ENCODE data around the gene WDR86.

The WDR86 gene

DNA sequence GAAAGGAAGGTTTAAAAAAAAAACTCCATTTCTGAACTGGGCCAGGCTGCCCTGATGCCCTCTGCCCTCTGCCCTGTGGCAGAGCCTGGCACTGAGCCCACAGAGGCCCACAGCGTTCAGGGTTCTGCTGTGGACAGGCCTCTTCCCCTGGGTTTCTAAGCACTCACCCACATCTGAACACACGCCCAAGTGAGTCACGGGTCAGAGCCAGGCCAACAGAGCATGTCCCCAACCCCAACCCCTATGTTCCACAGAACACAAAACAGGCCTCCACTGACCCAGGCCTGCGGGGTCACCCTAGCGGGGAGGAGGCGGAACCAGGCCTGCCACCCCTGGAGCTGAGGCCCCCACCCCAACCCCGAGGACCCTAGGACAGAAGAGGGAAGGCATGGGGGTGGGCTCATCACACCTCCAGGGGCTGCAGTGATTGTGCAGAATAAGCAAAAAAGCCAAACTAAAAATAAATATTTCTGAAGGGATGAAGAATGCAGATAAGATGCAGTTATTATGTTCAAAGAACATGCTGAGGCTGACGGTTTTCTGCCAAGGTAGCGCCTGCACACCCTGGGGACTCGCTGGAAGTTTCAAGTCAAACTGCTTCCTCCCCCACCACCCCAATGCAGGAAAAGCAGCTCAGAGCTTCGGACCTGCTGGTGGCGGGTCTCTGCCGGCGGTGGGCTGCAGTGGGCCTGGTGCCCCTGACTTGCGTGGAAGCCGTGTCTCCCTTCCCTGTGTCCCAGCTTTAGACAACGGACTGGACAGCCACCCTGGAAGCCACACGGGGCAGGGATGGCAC lies 5.4 kb downstream of the WDR86 start:
- Histone ChIP-seq H3K9ac (ENCODE audit: low read depth, low read length) (no peak overlapping the region), H3K36me3 (ENCODE audit: insufficient read depth, low read length) (no peaks in the 10 kb centered on the region; the same call in 1 of the 2 replicates), H3K27me3 (ENCODE audit: insufficient read depth, low read length) (peaks cover 11% of the 10 kb centered on the region), H3K27ac (ENCODE audit: low read depth, low read length) (no peak overlapping the region), H3K9me3 (ENCODE audit: insufficient read depth, low read depth, low read length) (no peaks in the 10 kb centered on the region), H3K4me3 (ENCODE audit: low read length) (no peak overlapping the region), H3K4me1 (ENCODE audit: insufficient read depth, low read length) (no peaks in the 10 kb centered on the region)
- WGBS, result 91% methylated on average over 18 of the region's 18 CpGs

DNA sequence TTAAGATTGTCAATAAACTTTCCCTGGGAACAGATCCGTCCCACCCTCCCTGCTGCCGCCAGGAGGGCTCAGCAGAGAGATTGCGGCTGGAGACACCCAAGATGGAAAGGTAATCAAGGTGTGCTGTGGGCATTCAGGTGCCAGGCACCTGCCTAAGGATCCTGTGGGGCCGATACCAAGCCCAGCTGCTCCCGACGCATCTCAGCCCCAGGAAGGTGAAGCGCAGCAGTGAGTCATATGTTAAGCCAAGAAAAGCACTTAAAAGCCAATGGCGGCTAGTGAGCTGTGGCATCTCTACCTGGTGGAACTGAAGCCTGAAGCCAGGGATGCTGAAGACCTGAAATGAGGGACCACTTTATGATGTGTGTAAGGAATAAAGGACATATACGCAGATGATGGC lies 6.1 kb downstream of the WDR86 start:
- H3K27me3 ChIP-seq (ENCODE audit: insufficient read depth, low read length), result peaks cover 5% of the 10 kb centered on the region; the same call in 1 of the 2 replicates
- H3K27ac ChIP-seq (ENCODE audit: low read depth, low read length), result no peak overlapping the region
- no peaks in the 10 kb centered on the region for H3K9me3 ChIP-seq (ENCODE audit: insufficient read depth, low read depth, low read length)
- WGBS, result 88% methylated on average over 9 of the region's 9 CpGs
- no peaks in the 10 kb centered on the region; the same call in 1 of the 2 replicates for H3K36me3 ChIP-seq (ENCODE audit: insufficient read depth, low read length)
- no peak overlapping the region for H3K9ac ChIP-seq (ENCODE audit: low read depth, low read length)
- H3K4me1 ChIP-seq (ENCODE audit: insufficient read depth, low read length), result no peaks in the 10 kb centered on the region
- H3K4me3 ChIP-seq (ENCODE audit: low read length), result no peak overlapping the region

DNA sequence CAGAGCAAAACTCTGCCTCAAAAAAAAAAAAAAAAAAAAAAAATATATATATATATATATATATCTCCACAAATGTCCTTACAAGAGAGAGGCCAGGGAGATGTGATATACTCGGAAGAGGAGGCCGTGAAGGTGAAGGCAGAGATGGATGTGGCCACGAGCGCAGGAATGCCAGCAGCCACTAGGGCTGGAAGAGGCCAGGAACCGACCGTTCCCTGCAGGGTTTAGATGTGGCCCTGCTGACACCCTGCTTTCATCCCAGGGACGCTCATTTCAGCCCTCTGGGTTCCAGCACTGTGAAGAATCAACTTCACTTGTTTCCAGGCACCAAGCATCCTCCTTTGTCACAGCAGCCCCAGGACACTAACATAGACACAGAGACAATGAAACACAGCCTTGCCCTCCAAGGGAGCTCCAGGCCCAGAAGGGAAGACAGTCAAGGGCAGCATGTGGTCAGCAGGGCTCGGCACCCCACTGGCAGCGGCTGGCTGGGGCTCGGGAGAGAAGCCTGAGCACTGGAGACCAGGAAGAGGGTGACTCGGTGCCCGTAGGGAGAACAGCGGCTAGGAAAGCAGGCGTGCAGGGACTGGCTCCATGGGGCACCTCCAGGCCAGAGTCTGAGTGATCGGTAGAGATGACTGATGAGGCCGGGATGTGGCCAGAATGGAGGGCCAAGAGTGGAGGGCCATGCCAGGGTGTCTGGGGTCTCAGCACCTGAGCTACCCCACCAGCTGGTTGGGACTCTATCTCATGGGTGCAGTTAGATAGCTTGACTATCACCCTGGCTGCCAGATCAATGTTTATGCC lies 7.6 kb downstream of the WDR86 start:
- no peaks in the 10 kb centered on the region for H3K27me3 ChIP-seq (ENCODE audit: insufficient read depth, low read length)
- no peaks in the 10 kb centered on the region for H3K4me1 ChIP-seq (ENCODE audit: insufficient read depth, low read length)
- H3K9me3 ChIP-seq (ENCODE audit: insufficient read depth, low read depth, low read length), result no peaks in the 10 kb centered on the region
- H3K27ac ChIP-seq (ENCODE audit: low read depth, low read length), result no peak overlapping the region
- peaks cover 8% of the 10 kb centered on the region; the same call in 1 of the 2 replicates for H3K36me3 ChIP-seq (ENCODE audit: insufficient read depth, low read length)
- H3K9ac ChIP-seq (ENCODE audit: low read depth, low read length), result no peak overlapping the region
- 86% methylated on average over 16 of the region's 16 CpGs for WGBS
- H3K4me3 ChIP-seq (ENCODE audit: low read length), result no peak overlapping the region

DNA sequence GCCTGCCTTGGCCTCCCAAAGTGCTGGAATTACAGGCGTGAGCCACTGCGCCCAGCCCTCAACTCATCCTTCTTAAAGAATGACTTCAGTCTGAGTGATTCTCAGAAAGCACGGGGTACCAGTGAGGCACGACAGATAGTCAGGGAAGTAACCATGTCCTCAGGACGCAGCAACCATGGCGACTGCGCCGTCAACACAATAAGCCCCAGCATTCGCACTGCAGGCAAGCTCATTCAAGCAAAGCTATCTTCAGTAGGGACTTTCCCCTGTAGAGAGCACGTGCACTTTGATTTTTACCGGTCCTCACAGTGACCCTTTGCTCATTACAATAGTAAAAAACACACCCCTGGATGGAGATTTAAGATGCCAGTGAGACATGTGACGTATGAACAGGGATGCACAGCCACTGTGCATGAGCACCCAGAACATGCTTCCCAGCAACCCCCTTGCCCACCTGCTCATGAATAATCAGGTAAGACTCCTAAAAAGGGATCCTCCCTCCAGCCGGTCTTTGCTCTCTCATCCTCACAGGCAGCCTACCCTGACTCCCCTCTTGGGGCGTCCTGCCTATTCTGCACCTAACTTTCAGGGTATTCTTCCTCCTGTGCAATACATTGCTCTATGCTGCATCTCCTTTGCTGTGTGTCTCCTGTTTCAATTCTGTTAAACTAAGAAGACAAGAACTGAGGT lies 9.1 kb downstream of the WDR86 start:
- Histone ChIP-seq H3K9ac (ENCODE audit: low read depth, low read length) (no peak overlapping the region), H3K4me1 (ENCODE audit: insufficient read depth, low read length) (no peaks in the 10 kb centered on the region), H3K27ac (ENCODE audit: low read depth, low read length) (no peak overlapping the region), H3K36me3 (ENCODE audit: insufficient read depth, low read length) (peaks cover 8% of the 10 kb centered on the region; the same call in 1 of the 2 replicates), H3K4me3 (ENCODE audit: low read length) (no peak overlapping the region), H3K27me3 (ENCODE audit: insufficient read depth, low read length) (no peaks in the 10 kb centered on the region), H3K9me3 (ENCODE audit: insufficient read depth, low read depth, low read length) (no peaks in the 10 kb centered on the region)
- WGBS, result 80% methylated on average over 14 of the region's 14 CpGs

DNA sequence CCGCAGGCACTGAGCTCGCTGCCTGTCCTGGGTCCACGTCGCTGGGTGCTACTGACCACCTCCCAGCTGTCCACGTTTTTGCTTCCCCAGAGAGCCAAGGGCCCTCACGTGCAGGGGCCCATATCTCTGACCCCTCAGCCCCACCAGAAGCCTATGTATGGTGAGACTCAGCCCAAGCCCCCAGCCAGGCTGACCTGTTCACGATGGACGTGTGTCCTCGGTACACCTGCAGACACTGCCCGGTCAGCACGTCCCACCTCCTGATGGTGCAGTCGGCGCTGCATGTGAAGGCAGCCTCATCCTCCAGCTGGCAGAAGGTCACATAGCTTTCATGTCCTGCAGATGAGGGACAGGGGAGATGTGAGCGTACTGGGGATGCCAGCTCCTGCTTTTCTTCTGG lies 9.9 kb downstream of the WDR86 start:
- Histone ChIP-seq H3K4me1 (ENCODE audit: insufficient read depth, low read length) (0 out of 2 replicates have a peak, but pooled peaks cover 5% of the 10 kb centered on the region), H3K9me3 (ENCODE audit: insufficient read depth, low read depth, low read length) (no peaks in the 10 kb centered on the region), H3K27me3 (ENCODE audit: insufficient read depth, low read length) (no peaks in the 10 kb centered on the region), H3K36me3 (ENCODE audit: insufficient read depth, low read length) (peaks cover 8% of the 10 kb centered on the region; the same call in 1 of the 2 replicates), H3K9ac (ENCODE audit: low read depth, low read length) (no peak overlapping the region), H3K27ac (ENCODE audit: low read depth, low read length) (no peak overlapping the region), H3K4me3 (ENCODE audit: low read length) (no peak overlapping the region)
- 93% methylated on average over 14 of the region's 14 CpGs for WGBS

DNA sequence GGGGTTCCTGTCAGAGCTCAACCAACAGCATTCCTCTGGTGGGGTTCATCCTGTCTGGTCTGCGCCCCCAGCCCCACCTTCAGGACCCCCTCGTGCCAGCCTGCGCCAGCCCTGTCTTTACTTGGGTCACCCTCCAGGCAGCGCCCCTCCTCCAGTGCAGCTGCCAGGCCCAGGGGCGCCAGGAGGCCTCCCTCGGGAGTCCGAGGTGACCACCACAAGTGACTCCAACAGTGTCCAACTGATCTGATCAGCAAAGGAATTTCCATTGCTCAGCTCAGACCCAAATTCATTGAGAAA lies 10.6 kb downstream of the WDR86 start:
- no peak overlapping the region for H3K27ac ChIP-seq (ENCODE audit: low read depth, low read length)
- H3K9me3 ChIP-seq (ENCODE audit: insufficient read depth, low read depth, low read length), result no peaks in the 10 kb centered on the region

DNA sequence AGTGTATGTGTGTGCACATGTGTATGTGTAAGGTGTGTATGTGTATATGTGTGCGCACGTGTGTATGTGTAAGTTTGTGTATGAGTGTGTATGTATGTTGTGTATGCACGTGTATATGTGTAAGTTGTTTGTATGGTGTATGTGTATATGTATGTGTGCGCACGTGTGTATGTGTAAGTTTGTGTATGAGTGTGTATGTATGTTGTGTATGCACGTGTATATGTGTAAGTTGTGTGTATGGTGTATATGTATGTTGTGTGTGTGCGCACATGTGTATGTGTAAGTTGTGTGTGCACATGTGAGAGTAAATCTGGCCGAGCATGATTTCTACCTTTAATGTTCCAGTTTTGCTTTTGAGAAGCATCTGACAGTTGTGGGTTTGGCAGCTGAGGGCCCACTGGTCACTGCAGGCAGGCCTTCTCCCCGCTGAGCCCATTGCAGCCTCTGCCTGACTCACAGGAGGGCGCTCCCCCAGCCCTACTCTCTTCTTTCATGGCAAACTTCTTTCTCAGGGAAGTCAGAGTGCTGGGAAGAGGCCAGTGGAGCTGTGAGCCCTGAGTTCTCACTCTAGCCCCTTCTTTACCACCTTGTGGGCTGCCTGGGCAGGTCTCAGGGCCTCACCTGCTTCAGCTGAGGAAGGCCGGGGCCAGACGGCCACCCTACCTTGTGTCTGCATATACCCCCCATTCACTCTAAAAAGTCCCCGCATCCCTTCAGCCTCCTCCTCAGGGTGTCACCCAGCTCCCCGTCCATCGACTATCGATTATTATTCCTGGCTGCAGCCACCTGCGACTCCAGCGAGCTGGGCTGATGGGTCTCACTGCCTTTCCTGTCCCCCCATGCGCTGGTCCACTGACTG lies 11.2 kb downstream of the WDR86 start:
- Histone ChIP-seq H3K9me3 (ENCODE audit: insufficient read depth, low read depth, low read length) (no peaks in the 10 kb centered on the region), H3K27ac (ENCODE audit: low read depth, low read length) (no peak overlapping the region), H3K4me3 (ENCODE audit: low read length) (no peak overlapping the region), H3K36me3 (ENCODE audit: insufficient read depth, low read length) (peaks cover 8% of the 10 kb centered on the region; the same call in 1 of the 2 replicates), H3K27me3 (ENCODE audit: insufficient read depth, low read length) (no peaks in the 10 kb centered on the region), H3K9ac (ENCODE audit: low read depth, low read length) (no peak overlapping the region), H3K4me1 (ENCODE audit: insufficient read depth, low read length) (0 out of 2 replicates have a peak, but pooled peaks cover 7% of the 10 kb centered on the region)
- WGBS, result 89% methylated on average over 19 of the region's 19 CpGs

More for the DNA sequence above, 10.6 kb downstream of the WDR86 start:
- no peaks in the 10 kb centered on the region for H3K27me3 ChIP-seq (ENCODE audit: insufficient read depth, low read length)
- 96% methylated on average over 7 of the region's 7 CpGs for WGBS
- H3K4me3 ChIP-seq (ENCODE audit: low read length), result no peak overlapping the region
- 0 out of 2 replicates have a peak, but pooled peaks cover 7% of the 10 kb centered on the region for H3K4me1 ChIP-seq (ENCODE audit: insufficient read depth, low read length)
- no peak overlapping the region for H3K9ac ChIP-seq (ENCODE audit: low read depth, low read length)
- H3K36me3 ChIP-seq (ENCODE audit: insufficient read depth, low read length), result peaks cover 8% of the 10 kb centered on the region; the same call in 1 of the 2 replicates

DNA sequence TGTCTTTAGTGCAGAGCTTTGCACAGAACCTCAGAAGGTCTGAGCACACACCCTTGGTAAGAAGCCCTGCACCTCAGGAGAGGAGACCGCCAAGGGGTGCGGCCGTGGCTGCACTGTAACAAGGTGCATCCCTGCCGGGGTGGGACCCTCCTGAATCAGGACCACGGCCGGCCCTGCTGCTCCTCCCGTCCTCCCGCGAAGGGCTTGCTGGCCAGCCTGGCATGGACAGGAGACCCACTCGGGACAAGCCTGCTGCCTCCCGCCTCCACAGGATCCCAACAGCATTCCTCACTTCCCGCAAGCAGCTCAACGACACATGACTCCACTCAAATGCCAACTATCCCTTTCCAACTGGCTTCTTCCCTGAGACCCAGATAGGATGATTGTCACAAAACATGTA lies 12.8 kb downstream of the WDR86 start:
- H3K4me1 ChIP-seq (ENCODE audit: insufficient read depth, low read length), result 0 out of 2 replicates have a peak, but pooled peaks cover 7% of the 10 kb centered on the region
- 90% methylated on average over 13 of the region's 13 CpGs for WGBS
- no peaks in the 10 kb centered on the region for H3K27me3 ChIP-seq (ENCODE audit: insufficient read depth, low read length)
- H3K36me3 ChIP-seq (ENCODE audit: insufficient read depth, low read length), result peaks cover 8% of the 10 kb centered on the region; the same call in 1 of the 2 replicates
- H3K9me3 ChIP-seq (ENCODE audit: insufficient read depth, low read depth, low read length), result no peaks in the 10 kb centered on the region
- no peak overlapping the region for H3K27ac ChIP-seq (ENCODE audit: low read depth, low read length)
- H3K9ac ChIP-seq (ENCODE audit: low read depth, low read length), result no peak overlapping the region
- no peak overlapping the region for H3K4me3 ChIP-seq (ENCODE audit: low read length)

DNA sequence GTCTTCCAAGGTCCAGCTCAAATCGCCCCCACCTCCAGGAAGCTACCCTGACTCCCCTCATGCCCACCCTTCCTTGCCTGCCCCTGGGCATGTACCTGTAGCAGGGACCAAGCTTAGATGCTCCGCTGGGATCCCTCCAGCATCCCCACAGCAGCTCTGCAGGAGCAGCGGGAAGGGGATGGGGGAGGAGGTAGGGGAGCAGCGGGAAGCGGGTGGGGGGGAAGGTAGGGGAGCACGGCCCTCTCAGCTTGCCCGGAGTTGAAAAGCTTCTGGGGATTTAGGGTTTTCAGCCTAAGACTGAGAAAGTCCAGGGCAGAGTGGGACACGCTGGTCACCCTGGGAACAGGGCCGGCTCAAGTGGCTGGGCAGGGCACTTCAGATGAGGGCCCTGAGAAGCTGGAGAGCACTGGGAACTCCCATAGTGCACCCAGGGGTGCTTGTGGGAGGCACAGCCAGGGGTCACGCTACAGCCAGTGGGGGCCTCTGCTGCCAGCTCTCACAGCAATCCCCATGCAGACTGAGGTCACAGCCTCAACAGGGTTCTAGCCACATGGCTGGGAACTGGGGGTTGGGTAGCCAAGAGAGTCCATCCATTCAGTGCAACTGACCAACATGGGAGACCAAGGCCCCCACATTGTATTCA lies 13.4 kb downstream of the WDR86 start:
- peaks cover 8% of the 10 kb centered on the region; the same call in 1 of the 2 replicates for H3K36me3 ChIP-seq (ENCODE audit: insufficient read depth, low read length)
- no peaks in the 10 kb centered on the region for H3K9me3 ChIP-seq (ENCODE audit: insufficient read depth, low read depth, low read length)
- no peak overlapping the region for H3K27ac ChIP-seq (ENCODE audit: low read depth, low read length)
- 80% methylated on average over 10 of the region's 10 CpGs for WGBS
- H3K9ac ChIP-seq (ENCODE audit: low read depth, low read length), result no peak overlapping the region
- no peaks in the 10 kb centered on the region for H3K27me3 ChIP-seq (ENCODE audit: insufficient read depth, low read length)
- 0 out of 2 replicates have a peak, but pooled peaks cover 7% of the 10 kb centered on the region for H3K4me1 ChIP-seq (ENCODE audit: insufficient read depth, low read length)
- H3K4me3 ChIP-seq (ENCODE audit: low read length), result no peak overlapping the region

DNA sequence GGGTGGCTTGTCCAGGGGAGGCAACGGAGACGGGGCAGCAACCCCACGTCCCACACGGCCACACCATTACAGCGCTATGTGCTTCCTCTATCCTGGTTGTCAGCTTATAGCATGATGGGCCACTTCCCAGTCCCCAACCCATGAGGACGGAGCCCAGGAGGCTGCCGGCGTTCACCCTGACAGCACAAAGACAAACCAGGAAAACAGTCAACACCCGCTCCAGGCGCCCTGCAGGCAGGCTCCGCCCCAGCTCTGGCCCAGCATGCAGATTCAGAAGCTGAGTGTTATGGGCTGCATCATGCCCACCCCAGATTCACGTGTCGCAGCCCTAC lies 14.8 kb downstream of the WDR86 start:
- 63% methylated on average over 13 of the region's 13 CpGs for WGBS

More for the DNA sequence above, 14.8 kb downstream of the WDR86 start:
- Histone ChIP-seq H3K4me3 (ENCODE audit: low read length) (no peak overlapping the region), H3K27me3 (ENCODE audit: insufficient read depth, low read length) (no peaks in the 10 kb centered on the region), H3K27ac (ENCODE audit: low read depth, low read length) (no peak overlapping the region), H3K9ac (ENCODE audit: low read depth, low read length) (no peak overlapping the region), H3K36me3 (ENCODE audit: insufficient read depth, low read length) (peaks cover 8% of the 10 kb centered on the region; the same call in 1 of the 2 replicates), H3K4me1 (ENCODE audit: insufficient read depth, low read length) (0 out of 2 replicates have a peak, but pooled peaks cover 7% of the 10 kb centered on the region), H3K9me3 (ENCODE audit: insufficient read depth, low read depth, low read length) (no peaks in the 10 kb centered on the region)
